Parathyroid adenoma (tissue), 2 donors: Measurements from ENCODE around the gene NDUFA13.

Experiments
- H2AFZ ChIP-seq: fragments of 300-600 bp; sonication (generic); one replicate; pipeline ENCODE4 v1.7.0; 2017; ENCODE audit warnings: antibody characterized with exemption, mild to moderate bottlenecking
- H3K27ac ChIP-seq: fragments of 300-600 bp; sonication (generic); one replicate; pipeline ENCODE4 v1.7.0; 2017
- H3K27me3 ChIP-seq: fragments of 300-600 bp; sonication (generic); one replicate; pipeline ENCODE4 v1.7.0; 2017; ENCODE audit warnings: low read length; ENCODE audit not compliant: control insufficient read depth, insufficient read depth
- H3K36me3 ChIP-seq: fragments of 300-600 bp; sonication (generic); one replicate; pipeline ENCODE4 v1.7.0; 2017; ENCODE audit warnings: low read length; ENCODE audit not compliant: control insufficient read depth, insufficient read depth
- H3K4me1 ChIP-seq: fragments of 300-600 bp; sonication (generic); one replicate; pipeline ENCODE4 v1.7.0; 2017; ENCODE audit warnings: control low read depth
- H3K4me2 ChIP-seq: fragments of 300-600 bp; sonication (generic); one replicate; pipeline ENCODE4 v1.7.0; 2017; ENCODE audit warnings: low read length
- H3K4me3 ChIP-seq: fragments of 300-600 bp; sonication (generic); one replicate; pipeline ENCODE4 v1.7.0; 2017; ENCODE audit warnings: low read depth, low read length
- H3K79me2 ChIP-seq: fragments of 300-600 bp; sonication (generic); one replicate; pipeline ENCODE4 v1.7.0; 2017; ENCODE audit warnings: control low read depth
- H3K9ac ChIP-seq: fragments of 300-600 bp; sonication (generic); one replicate; pipeline ENCODE4 v1.7.0; 2017; ENCODE audit warnings: mild to moderate bottlenecking
- H3K9me3 ChIP-seq: fragments of 300-600 bp; sonication (generic); one replicate; pipeline ENCODE4 v1.7.0; 2017; ENCODE audit warnings: low read length; ENCODE audit not compliant: control insufficient read depth
- TF ChIP-seq, protein P1 (sequence below): fragments of 300-600 bp; sonication (generic); IDR thresholded peaks from one replicate; pipeline ENCODE4 v1.7.0; 2017; ENCODE audit warnings: antibody characterized with exemption, mild to moderate bottlenecking
- donor health status: primary hyperparathyroidism.

Gene NDUFA13

DNA sequence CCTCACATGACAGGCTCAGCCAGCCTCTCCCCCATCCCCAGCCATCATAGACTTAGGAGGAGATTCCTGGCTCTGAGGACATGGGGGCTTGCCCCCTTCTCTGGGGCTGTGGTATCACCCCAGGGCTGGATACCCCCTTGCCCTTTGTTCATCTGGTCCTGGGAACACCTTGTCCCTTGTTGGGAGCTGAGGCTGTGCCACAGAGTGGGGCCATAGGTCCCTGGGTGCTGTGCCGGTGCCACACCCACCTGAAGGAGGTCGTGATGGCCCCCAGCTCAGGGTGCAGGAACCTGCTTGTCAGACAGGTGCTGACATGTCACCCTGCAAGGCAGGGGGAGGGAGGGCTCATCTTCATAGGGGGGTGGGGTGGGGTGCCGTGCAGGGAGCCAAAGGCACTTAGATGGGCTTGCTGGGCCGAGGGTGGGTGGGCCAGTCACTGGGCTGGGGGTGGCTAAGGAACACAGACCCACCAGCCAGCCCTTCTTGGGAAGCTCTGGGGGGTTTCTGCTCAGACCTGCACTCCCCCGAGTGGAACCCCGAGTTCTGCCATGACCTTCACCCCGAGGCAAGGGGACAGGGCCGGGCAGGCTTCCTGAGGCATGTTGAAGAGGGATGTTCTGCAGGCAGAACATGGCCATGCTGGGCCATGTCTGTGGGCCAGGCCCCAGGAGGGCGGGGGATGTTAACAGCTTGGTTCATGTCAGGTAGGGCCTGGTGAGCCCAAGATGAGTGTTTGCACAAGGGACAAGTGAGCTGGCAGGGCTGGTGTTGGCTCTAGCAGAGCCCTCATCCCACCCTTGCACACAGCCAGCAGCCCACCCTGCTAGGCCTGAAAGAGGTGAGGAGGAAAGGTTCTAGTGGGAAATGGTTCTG lies 28.7 kb upstream of the NDUFA13 start:
- Histone ChIP-seq H3K79me2 (peaks cover 24% of the 10 kb centered on the region), H2AFZ (peak overlapping the region; percentile 17), H3K4me1 (peaks cover 63% of the 10 kb centered on the region), H3K27ac (peak overlapping the region; percentile 98), H3K27me3 (no peaks in the 10 kb centered on the region), H3K4me2 (peak overlapping the region; percentile 9), H3K36me3 (no peaks in the 10 kb centered on the region), H3K9ac (no peak overlapping the region), H3K9me3 (no peaks in the 10 kb centered on the region), H3K4me3 (no peak overlapping the region)
- TF ChIP-seq, protein P1, sequence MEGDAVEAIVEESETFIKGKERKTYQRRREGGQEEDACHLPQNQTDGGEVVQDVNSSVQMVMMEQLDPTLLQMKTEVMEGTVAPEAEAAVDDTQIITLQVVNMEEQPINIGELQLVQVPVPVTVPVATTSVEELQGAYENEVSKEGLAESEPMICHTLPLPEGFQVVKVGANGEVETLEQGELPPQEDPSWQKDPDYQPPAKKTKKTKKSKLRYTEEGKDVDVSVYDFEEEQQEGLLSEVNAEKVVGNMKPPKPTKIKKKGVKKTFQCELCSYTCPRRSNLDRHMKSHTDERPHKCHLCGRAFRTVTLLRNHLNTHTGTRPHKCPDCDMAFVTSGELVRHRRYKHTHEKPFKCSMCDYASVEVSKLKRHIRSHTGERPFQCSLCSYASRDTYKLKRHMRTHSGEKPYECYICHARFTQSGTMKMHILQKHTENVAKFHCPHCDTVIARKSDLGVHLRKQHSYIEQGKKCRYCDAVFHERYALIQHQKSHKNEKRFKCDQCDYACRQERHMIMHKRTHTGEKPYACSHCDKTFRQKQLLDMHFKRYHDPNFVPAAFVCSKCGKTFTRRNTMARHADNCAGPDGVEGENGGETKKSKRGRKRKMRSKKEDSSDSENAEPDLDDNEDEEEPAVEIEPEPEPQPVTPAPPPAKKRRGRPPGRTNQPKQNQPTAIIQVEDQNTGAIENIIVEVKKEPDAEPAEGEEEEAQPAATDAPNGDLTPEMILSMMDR = no peak

DNA sequence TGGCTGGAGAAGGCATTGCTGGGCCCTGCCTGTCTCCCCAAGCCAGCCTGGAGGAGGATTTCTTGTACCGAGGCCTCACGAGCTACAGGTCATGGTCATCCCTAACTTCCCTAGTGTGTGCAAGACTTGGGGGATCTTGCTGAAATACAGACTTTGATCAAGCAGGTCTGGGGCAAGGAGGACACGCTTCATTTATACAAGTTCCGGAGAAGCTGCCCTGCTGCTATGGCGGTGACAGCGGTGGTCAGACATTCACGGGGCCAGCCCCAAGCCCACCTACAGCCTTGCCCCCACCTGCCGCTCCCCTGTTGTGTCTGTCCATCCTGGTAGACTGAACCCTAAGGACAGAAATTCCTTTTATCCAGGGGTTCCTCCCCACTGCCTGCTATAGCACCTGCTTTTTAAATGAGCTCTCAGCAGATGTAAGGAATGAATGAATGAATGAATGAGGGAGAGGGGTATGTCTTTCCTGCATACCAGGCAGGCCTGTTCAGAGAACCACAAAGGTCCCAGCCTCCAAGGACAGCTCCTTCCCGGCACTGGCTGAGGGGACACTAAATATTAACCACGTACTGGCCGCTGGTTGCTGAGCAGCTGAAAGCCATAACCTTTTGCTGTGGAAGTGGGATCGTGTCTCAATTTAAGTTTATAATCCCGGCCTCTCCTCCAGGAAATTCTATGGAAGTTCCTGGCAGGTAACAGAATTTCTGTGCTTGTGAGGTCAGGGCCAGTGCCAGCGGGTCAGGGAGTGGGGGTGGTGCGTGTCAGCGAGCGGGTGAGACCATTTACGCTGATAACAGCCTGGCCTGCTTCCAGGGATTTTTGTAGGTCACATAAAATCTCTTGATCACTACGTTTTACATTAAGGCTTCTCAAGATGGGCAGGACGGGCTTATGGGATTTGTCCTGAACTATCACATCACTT lies 27.8 kb upstream of the NDUFA13 start:
- H3K79me2 ChIP-seq = peaks cover 20% of the 10 kb centered on the region
- H3K27me3 ChIP-seq = no peaks in the 10 kb centered on the region
- H3K4me1 ChIP-seq = peaks cover 57% of the 10 kb centered on the region
- peak overlapping the region; percentile 8 for H3K4me2 ChIP-seq
- H3K36me3 ChIP-seq = no peaks in the 10 kb centered on the region
- peak overlapping the region; percentile 98 for H3K27ac ChIP-seq
- peak overlapping the region; percentile 34 for H3K4me3 ChIP-seq
- TF ChIP-seq, protein P1 = no peak
- H3K9ac ChIP-seq = no peak overlapping the region
- H2AFZ ChIP-seq = peak overlapping the region; percentile 85
- H3K9me3 ChIP-seq = no peaks in the 10 kb centered on the region

DNA sequence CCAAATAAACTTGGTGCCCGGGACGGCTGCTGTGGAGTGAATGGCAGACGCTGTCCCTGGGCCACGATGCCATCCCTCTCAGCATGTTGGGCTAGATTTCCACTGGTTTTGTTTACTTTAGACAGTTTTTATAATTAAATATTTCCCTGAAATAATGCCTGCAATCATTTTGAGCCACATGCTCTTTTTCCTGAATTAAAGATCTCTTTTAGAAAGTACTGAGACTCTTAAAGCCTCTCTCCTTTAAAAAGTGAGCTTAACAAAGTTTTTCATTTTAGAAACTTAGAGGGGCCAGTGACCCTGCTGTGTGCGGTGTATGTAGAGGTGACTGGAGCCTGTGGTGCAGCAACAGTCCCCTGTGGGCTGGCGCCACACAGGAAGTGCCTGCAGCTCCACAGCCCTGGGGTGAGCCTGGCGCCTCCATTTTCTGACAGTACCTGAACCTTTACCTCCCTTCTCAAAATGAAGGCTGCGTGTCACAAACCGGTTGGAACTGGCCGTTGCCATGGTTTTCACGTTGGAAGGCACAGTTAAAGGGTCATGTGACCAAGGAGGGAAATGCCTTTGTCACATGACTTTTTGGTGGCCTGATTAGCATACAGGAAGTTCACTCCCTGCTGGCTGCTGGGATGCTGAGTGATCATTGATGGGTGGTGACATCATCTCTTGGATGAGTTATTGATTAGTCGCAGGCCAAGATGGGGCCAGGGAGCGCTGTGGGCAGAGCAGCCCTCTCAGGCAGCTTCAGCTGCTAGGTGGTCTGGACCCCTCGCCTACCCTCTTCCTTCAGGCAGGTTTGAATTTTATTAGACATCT lies 26.9 kb upstream of the NDUFA13 start:
- Histone ChIP-seq H3K36me3 (no peaks in the 10 kb centered on the region), H3K9me3 (no peaks in the 10 kb centered on the region), H3K27me3 (no peaks in the 10 kb centered on the region), H2AFZ (peak overlapping the region; percentile 85), H3K79me2 (peaks cover 21% of the 10 kb centered on the region), H3K4me3 (peak overlapping the region; percentile 34), H3K27ac (peak overlapping the region; percentile 98), H3K9ac (no peak overlapping the region), H3K4me1 (peaks cover 56% of the 10 kb centered on the region), H3K4me2 (peak overlapping the region; percentile 8)
- TF ChIP-seq, protein P1 = no peak

DNA sequence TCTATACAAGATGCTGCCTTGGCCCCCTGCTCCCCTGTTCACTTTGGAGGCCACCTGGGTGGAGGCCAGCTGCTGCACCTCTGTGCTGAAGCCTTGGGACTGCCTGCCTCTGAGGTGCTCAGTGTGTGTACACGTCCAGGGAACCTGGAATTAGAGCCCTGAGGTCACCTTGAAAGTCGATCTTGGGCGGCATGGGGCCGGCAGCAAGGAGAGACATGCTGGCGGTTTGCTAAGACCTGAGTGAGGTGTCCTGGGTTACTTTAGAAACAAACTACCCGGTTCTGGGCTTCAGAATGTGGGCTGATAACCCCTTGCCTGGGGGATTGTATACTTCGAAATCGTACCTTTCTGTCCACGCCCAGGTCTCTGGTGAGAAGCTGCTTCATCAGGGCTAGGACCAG lies 26.2 kb upstream of the NDUFA13 start:
- Histone ChIP-seq H3K27ac (peak overlapping the region; percentile 98), H3K9ac (no peak overlapping the region), H3K27me3 (no peaks in the 10 kb centered on the region), H3K4me2 (peak overlapping the region; percentile 8), H3K4me1 (peaks cover 53% of the 10 kb centered on the region), H3K79me2 (peaks cover 23% of the 10 kb centered on the region), H3K4me3 (peak overlapping the region; percentile 17), H3K9me3 (no peaks in the 10 kb centered on the region), H2AFZ (peak overlapping the region; percentile 85), H3K36me3 (no peaks in the 10 kb centered on the region)
- TF ChIP-seq, protein P1 = no peak
